CD4-positive, alpha-beta T cell treated with Interleukin-12 subunit alpha and Interleukin-12 subunit beta, for 1 hour (primary cell): ENCODE data around the gene NOB1.
A peak's percentile ranks its signal among the peaks of the same experiment; 100 is the strongest.
"Not testable (repeated sequence)": the region's sequence is repeated elsewhere in the genome, so short reads cannot be mapped to it uniquely, and the experiment has no call there.

Experiments
- DNase-seq: peaks from one replicate; pipeline ENCODE4 v3.0.0-alpha.2; 2020

The NOB1 gene

GRCh38 chr16:69754469-69755310 is at the start of gene NOB1:
Gene NOB1, minus strand, starts transcription at chr16:69754926. Its CDS starts 16 bp downstream, at chr16:69754910.
- peak; percentile 98 for DNase-seq

GRCh38 chr16:69804297-69804696 is 49.6 kb upstream of the NOB1 start:
- no peak for DNase-seq

- DNase-seq = no peak
These were observed 44.9 kb upstream of the NOB1 start for GRCh38 chr16:69799611-69800031.

GRCh38 chr16:69798466-69798865 is 43.7 kb upstream of the NOB1 start:
- DNase-seq = no peak

GRCh38 chr16:69796285-69797118 is 41.8 kb upstream of the NOB1 start:
- peak; percentile 52 for DNase-seq

GRCh38 chr16:69794486-69794885 is 39.8 kb upstream of the NOB1 start:
- no peak for DNase-seq

- no peak for DNase-seq
These were observed 38.8 kb upstream of the NOB1 start for GRCh38 chr16:69793526-69793925.

GRCh38 chr16:69791391-69791847 is 36.7 kb upstream of the NOB1 start:
- not testable (repeated sequence) for DNase-seq

- no peak for DNase-seq
These were observed 33.2 kb upstream of the NOB1 start for GRCh38 chr16:69787883-69788282.

- no peak for DNase-seq
These were observed 29.9 kb upstream of the NOB1 start for GRCh38 chr16:69784586-69784985.

GRCh38 chr16:69781118-69781517 is 26.4 kb upstream of the NOB1 start:
- no peak for DNase-seq

- DNase-seq = no peak
These were observed 25.0 kb upstream of the NOB1 start for GRCh38 chr16:69779724-69780123.

GRCh38 chr16:69775563-69775962 is 20.8 kb upstream of the NOB1 start:
- no peak for DNase-seq

GRCh38 chr16:69773260-69773947 is 18.7 kb upstream of the NOB1 start:
- DNase-seq = no peak

GRCh38 chr16:69771651-69771967 is 16.9 kb upstream of the NOB1 start:
- DNase-seq = no peak

GRCh38 chr16:69769404-69769803 is 14.7 kb upstream of the NOB1 start:
- DNase-seq = no peak

GRCh38 chr16:69768666-69769065 is 13.9 kb upstream of the NOB1 start:
- no peak for DNase-seq

GRCh38 chr16:69767459-69768229 is 12.9 kb upstream of the NOB1 start:
- DNase-seq = no peak

- no peak for DNase-seq
These were observed 8.8 kb upstream of the NOB1 start for GRCh38 chr16:69763599-69763942.

- DNase-seq = peak; percentile 29
These were observed 8.3 kb upstream of the NOB1 start for GRCh38 chr16:69762814-69763598.

GRCh38 chr16:69761983-69762813 is 7.5 kb upstream of the NOB1 start, which contains the start of gene WWP2:
Gene WWP2, plus strand, starts transcription at chr16:69762332. Its CDS starts 24,679 bp downstream, at chr16:69787011.
- peak; percentile 84 for DNase-seq
